Jurkat, Clone E6-1 (cell line): Measurements from ENCODE around the gene RTTN.

Experiments
- DNase-seq: peaks from one replicate; pipeline ENCODE4 v3.0.0-alpha.2; 2011; ENCODE audit warnings: low read depth, low spot score
- H3K4me3 ChIP-seq: 2 replicates; pipeline ENCODE4 v1.5.1; 2011; ENCODE audit warnings: mild to moderate bottlenecking, low read length, control low read depth, moderate library complexity

Gene RTTN

DNA sequence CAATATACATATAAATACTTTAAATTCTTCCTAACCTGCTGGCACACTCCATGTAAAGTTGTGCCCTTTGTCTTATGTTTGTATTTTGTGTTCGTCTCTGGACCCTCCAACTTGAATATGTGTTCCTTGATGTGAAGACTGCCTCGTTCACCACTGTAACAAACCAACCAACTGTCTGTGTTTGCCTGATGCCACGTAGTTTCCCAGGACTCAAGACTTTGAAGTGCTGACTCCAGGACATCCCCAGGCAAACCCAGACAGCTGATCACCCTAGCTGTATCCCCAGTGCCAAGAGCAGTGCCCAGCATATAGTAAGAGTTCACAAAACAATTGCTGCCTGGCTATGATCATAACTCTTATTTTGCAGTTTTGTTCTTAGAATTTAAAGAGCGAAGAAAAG, 242.3 kb downstream of the RTTN start:
- H3K4me3 ChIP-seq, result no peak overlapping the region
- DNase-seq, result no peak

DNA sequence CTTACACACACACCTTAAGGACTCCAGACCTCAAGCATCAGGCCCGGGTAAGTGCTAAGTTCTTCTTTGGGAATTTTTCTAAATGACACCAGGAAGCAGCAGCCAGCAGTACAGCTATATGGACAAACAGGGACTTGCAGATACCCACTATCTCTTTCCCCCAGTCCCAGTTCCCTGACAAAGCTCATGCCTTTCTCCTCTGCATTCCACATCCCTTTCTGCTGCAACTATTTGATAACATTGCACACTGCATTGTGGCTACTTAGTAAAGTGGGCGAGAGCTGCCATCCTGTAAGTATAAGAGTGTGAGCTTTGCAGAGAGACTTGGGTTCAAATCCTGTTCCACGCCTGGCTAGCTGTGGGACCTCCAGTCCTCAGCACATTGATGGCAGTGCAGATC, 243.8 kb downstream of the RTTN start:
- no peak for DNase-seq
- H3K4me3 ChIP-seq, result no peak overlapping the region

DNA sequence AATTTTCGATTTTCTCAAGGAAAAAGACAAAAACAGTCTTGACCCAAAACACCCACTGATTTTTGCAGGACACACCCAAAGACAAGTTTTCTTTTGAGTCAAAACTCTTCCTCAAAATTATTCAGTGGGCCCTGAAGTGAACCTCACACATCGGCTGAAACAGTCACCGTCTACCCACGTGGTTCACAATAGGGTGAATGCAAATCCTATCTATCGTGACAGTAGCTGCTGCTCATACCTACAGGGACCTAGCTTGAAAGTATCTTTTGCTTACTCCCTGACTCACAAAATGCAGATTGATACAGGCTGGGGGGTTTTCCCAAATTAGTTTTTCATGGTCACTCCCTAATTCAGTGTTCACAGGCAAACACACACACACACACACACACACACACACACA, 247.1 kb downstream of the RTTN start:
- no peak overlapping the region for H3K4me3 ChIP-seq
- DNase-seq, result no peak

DNA sequence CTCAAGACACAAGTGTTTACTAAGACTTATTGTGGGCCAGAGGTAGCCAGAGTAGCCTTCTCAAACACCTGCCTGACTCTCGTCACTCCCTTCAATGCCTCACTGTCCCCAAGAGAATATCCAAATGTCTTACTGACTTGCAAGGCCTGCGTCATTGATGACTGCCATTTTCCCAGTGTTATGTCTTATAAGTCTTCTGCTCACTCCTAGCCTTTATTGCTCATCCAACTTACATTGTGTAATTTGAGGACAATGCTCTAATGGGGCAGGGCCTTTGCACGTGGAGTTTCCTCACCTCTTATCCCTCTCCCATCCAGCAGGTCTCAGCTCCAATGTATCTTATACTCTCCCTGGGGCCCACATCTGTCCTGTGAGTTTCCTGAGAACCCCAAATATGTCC, 247.7 kb downstream of the RTTN start:
- H3K4me3 ChIP-seq, result no peak overlapping the region
- no peak for DNase-seq

DNA sequence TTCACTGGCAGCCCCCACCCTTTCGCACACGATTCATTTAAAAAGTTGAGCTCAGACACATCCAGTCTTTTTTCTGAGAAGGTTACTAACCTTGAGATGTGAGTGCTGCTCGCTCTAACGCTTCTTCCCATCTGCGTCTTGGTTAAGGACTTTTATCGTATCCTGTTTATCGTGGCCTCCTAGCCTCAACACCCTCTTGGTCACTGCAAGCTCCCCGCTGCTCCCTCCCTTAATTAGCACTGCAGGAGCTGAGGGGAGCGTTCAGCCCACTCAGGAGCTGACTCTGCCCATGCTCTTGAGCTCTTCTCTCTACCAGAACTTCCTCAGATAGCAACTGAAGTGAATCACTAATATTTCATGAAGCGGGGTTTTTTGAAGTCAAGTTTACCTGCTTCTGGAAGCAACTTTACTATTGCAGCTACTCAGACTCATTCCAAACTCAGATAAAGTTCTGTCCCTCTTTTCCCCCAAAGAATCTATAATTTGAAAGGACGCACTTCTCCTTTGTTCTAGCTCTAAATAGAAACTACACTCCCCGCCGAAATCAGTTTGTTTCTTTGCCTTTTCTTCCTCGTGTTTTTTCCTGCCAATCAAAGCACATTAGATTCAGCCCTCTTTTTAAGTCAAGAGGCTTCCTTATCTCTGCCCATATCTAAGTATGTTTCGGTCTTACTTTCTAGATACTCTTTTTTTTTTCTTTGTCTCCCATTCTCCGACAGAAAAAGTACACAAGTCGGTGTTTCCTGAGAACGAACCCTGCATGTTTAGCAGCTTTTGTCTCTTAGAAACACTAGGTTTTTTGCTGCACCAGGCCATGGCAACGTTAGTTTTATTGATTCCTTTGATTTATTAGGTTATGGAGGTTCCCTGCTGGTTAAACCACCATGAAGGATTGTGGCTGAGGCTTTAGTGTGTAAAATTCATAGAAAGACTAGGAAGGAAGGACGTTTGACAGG, 248.5 kb downstream of the RTTN start:
- no peak overlapping the region for H3K4me3 ChIP-seq
- DNase-seq, result no peak

- DNase-seq, result no peak
- H3K4me3 ChIP-seq, result no peak overlapping the region
Observed at GRCh38 chr18:69956057-69956456, 249.4 kb downstream of the RTTN start.

- no peak overlapping the region for H3K4me3 ChIP-seq
- DNase-seq, result no peak
Observed at GRCh38 chr18:69954719-69955480, 250.6 kb downstream of the RTTN start.

- DNase-seq, result no peak
- no peak overlapping the region for H3K4me3 ChIP-seq
Observed at GRCh38 chr18:69953191-69953590, 252.3 kb downstream of the RTTN start.
